Prostate gland (tissue), 2 donors: Measurements from ENCODE around the gene PPP4R2. TPM values are rescaled to one million over a fixed set of nuclear protein-coding genes. Genes with fewer than 3 reads are reported as not detected.
"Not testable (repeated sequence)": the region's sequence is repeated elsewhere in the genome, so short reads cannot be mapped to it uniquely, and the experiment has no call there.

ENCODE experiments used
- DNase-seq: peaks from one replicate; pipeline ENCODE4 v3.0.0-alpha.2; 2019; ENCODE audit warnings: low spot score
- H3K27ac ChIP-seq, 2 donors: fragments of 200-600 bp; sonication (generic); 2 replicates each; pipeline ENCODE4 v1.5.1; 2017 to 2019
- H3K27me3 ChIP-seq: fragments of 200-600 bp; sonication (generic); replicated peaks from 2 replicates; pipeline ENCODE4 v1.5.1; 2019; ENCODE audit not compliant: insufficient read depth
- H3K36me3 ChIP-seq, 2 donors: fragments of 200-600 bp; sonication (generic); 1 replicate in 1 of 2; 2 replicates in 1 of 2; pipeline versions ENCODE4 v1.5.1 to v1.8.1; 2017 to 2019
- H3K4me1 ChIP-seq: fragments of 200-600 bp; sonication (generic); replicated peaks from 2 replicates; pipeline ENCODE4 v1.5.1; 2019
- H3K4me3 ChIP-seq, 2 donors: fragments of 200-600 bp; sonication (generic); 2 replicates each; pipeline ENCODE4 v1.5.1; 2017 to 2019
- H3K9me3 ChIP-seq: fragments of 200-600 bp; sonication (generic); 2 replicates; pipeline ENCODE4 v1.5.1; 2017
- CTCF ChIP-seq, 4 experiments: fragments of 200-600 bp in 2 of 4; fragments of 450-650 bp in 2 of 4; sonication (generic) in 2 of 4; IDR thresholded peaks; 1 replicate in 3 of 4; 2 replicates in 1 of 4; pipeline ENCODE4 v1.5.1; 2016 to 2019; ENCODE audit warnings: antibody characterized with exemption in 4 of 4, mild to moderate bottlenecking in 2 of 4, moderate library complexity in 2 of 4
- POLR2A ChIP-seq: fragments of 450-650 bp; IDR thresholded peaks from one replicate; pipeline ENCODE4 v1.6.1; 2016; ENCODE audit warnings: antibody characterized with exemption, mild to moderate bottlenecking
- POLR2AphosphoS5 ChIP-seq: sonication (generic); formaldehyde crosslinking; IDR thresholded peaks from one replicate; pipeline ENCODE4 v1.6.1; 2017; ENCODE audit warnings: antibody characterized with exemption
- WGBS: methylation state at CpG from one replicate; pipeline ENCODE4 v1.1.5; 2018; 5-methylcytosine and 5-hydroxymethylcytosine counted together
- intact Hi-C: fragments of 100-400 bp; cut with DNase I; formaldehyde crosslinking; loops from one replicate; pipeline ENCODE4 v1.14.2; 2022
- total RNA-seq, 2 donors: library from RNA; depleted of rRNA; stranded (reverse); fragments of >200 nt; gene quantifications; one replicate each; pipeline ENCODE4 v1.1.0, GENCODE V29; 2016

PPP4R2 gene
- total RNA-seq, 2 donors from 2014 or later = 29.6 to 41.8 TPM

GRCh38 chr3:73061416-73061815 is 64.8 kb downstream of the PPP4R2 start, which contains the start of gene EBLN2:
TSS of gene EBLN2 (plus strand) at chr3:73061659. CDS start at chr3:73062082, 423 bp downstream.
- intact Hi-C loops = no loop called here
- Histone ChIP-seq H3K27ac (no peak within 1 kb of the TSS), H3K27me3 (no peaks in the 10 kb centered on the region), H3K9me3 (no peaks in the 10 kb centered on the region), H3K4me3 (no peak within 1 kb of the TSS), H3K4me1 (no peaks in the 10 kb centered on the region), H3K36me3 (no peaks in the 10 kb centered on the region)
- TF ChIP-seq CTCF (IDR thresholded peaks at IDR 0.05) = no peak
- TF ChIP-seq POLR2A = no peak
- TF ChIP-seq POLR2AphosphoS5 = no peak
- DNase-seq = no peak
- WGBS = 98% methylated on average over 2 of the region's 2 CpGs

GRCh38 chr3:73066243-73066642 is 69.6 kb downstream of the PPP4R2 start:
- H3K9me3 ChIP-seq, H3K4me3 ChIP-seq, DNase-seq, intact Hi-C loops, H3K4me1 ChIP-seq, H3K27ac ChIP-seq, H3K36me3 ChIP-seq, H3K27me3 ChIP-seq: not testable (repeated sequence)

- no peaks in the 10 kb centered on the region for H3K9me3 ChIP-seq
- 55% methylated on average over 3 of the region's 3 CpGs for WGBS
- intact Hi-C loops = no loop called here
- TF ChIP-seq POLR2AphosphoS5 = no peak
- no peaks in the 10 kb centered on the region for H3K27me3 ChIP-seq
- H3K27ac ChIP-seq = no peak overlapping the region
- DNase-seq = no peak
- H3K4me1 ChIP-seq = no peaks in the 10 kb centered on the region
- H3K4me3 ChIP-seq = no peak overlapping the region
- H3K36me3 ChIP-seq = no peaks in the 10 kb centered on the region
Observed at GRCh38 chr3:73068419-73068818, 71.8 kb downstream of the PPP4R2 start.

GRCh38 chr3:73069187-73069586 is 72.6 kb downstream of the PPP4R2 start:
- WGBS = 72% methylated on average over 5 of the region's 5 CpGs
- H3K36me3 ChIP-seq = no peaks in the 10 kb centered on the region
- H3K4me3 ChIP-seq = no peak overlapping the region
- no peak for TF ChIP-seq CTCF (IDR thresholded peaks at IDR 0.05)
- no peak for DNase-seq
- H3K9me3 ChIP-seq = no peaks in the 10 kb centered on the region
- no peaks in the 10 kb centered on the region for H3K4me1 ChIP-seq
- no peak overlapping the region for H3K27ac ChIP-seq
- intact Hi-C loops = no loop called here
- H3K27me3 ChIP-seq = no peaks in the 10 kb centered on the region

- no peak for TF ChIP-seq POLR2A
- no peak for TF ChIP-seq POLR2AphosphoS5
- TF ChIP-seq CTCF (IDR thresholded peaks at IDR 0.05) = no peak
- 88% methylated on average over 14 of the region's 14 CpGs for WGBS
Observed at GRCh38 chr3:73069775-73070444, 73.3 kb downstream of the PPP4R2 start.

More at GRCh38 chr3:73069775-73070444, 73.3 kb downstream of the PPP4R2 start:
- Histone ChIP-seq H3K27ac (no peak overlapping the region), H3K27me3 (no peaks in the 10 kb centered on the region), H3K4me3 (no peak overlapping the region), H3K36me3 (no peaks in the 10 kb centered on the region), H3K9me3 (no peaks in the 10 kb centered on the region), H3K4me1 (no peaks in the 10 kb centered on the region)
- intact Hi-C loops = no loop called here
- no peak for DNase-seq
